GM21576 (cell line): ENCODE results near the gene AP1B1.
"Not testable (repeated sequence)": the region's sequence is repeated elsewhere in the genome, so short reads cannot be mapped to it uniquely, and the experiment has no call there.

ENCODE experiments used
- ATAC-seq: cut with Tn5 transposase; IDR thresholded peaks from one replicate; pipeline ENCODE4 v1.9.1; 2021; ENCODE audit warnings: mild to moderate bottlenecking, moderate library complexity; ENCODE audit not compliant: unreplicated experiment

AP1B1 gene

DNA sequence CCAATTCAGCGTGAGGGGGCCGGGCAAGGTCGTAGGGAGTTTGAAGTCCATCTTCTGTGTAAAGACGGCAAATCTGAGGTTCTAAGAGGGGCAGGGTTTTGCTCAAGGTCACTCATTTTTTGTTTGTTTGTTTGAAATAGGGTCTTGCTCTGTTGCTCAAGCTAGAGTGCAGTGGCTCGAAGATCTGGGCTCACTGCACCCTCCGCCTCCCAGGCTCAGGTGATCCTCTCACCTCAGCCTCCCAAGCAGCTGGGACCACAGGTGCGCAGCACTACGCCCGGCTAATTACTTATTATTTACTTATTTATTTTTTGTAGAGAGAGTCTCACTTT is 355 bp upstream of the AP1B1 start:
- no peak for ATAC-seq

DNA sequence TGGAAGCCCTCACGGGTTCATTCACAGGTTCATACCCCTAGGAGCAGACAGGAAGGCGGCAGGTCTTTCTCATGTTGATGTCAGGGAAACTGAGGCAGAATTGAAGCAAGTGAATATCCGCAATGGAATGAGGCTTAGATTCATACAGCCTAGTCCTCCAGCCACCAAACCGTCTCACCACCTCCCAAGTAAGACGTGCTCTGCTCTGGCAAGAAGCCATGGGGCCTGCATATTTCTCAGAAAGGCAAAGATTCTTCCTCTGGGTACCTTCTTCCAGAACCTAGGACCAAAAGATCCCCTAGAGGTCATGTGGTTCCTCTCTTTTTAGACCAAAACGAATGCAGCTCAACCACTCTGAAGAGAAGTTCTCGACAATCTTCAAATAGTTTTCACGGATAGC is 1.7 kb downstream of the AP1B1 start:
- no peak for ATAC-seq

DNA sequence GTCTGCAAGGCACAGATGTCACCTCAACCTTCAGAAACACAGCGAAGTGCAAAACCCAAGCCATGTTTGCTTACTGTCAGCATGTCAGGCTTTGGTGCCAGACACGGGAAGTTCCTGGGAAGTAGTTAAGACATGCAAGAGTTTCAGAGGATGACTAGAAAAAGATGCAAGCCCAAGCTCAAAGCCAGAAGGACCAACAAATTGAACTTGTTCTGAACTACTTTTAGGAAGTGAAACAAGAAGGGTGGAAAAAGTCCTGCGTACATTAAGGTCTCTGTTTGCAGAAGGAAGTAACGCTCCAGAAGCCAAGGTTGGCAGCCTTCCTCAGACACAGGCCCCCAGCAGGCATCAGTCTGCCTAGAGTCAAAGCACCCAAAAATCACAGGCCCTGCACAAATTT is 2.6 kb downstream of the AP1B1 start:
- peak; percentile 36 for ATAC-seq

DNA sequence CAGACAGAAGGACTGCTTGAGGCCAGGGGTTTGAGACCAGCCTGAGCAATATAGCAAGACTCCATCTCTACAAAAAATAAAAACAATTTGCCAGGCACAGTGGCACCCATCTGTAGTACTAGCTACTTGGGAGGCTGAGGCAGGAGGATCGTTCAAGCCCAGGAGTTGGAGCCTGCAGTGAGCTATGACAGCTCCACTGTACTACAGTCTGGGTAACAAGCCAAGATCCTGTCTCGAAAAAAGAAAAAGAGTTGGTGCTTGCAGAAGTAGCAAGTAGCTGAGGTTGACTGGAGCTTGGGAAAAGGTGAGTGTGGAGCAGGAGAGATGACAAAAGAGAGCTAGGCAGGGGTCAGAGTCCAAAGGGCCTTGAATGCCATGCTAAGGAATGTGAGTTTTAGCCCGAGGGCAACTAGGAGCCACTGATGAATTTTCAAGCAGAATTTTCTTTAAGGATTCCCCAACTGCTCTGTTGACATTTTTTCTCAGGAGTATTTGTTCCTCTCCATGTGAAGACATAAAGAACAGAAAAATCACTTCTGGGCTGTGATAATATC is 3.1 kb downstream of the AP1B1 start:
- no peak for ATAC-seq

GRCh38 chr22:29383740-29384139 is 4.6 kb downstream of the AP1B1 start:
- ATAC-seq, result no peak

GRCh38 chr22:29382580-29383302 is 5.6 kb downstream of the AP1B1 start:
- no peak for ATAC-seq

- no peak for ATAC-seq
These were observed 7.5 kb downstream of the AP1B1 start for GRCh38 chr22:29380856-29381255.

GRCh38 chr22:29380032-29380781 is 8.2 kb downstream of the AP1B1 start:
- ATAC-seq, result no peak

GRCh38 chr22:29379258-29379657 is 9.1 kb downstream of the AP1B1 start:
- no peak for ATAC-seq

DNA sequence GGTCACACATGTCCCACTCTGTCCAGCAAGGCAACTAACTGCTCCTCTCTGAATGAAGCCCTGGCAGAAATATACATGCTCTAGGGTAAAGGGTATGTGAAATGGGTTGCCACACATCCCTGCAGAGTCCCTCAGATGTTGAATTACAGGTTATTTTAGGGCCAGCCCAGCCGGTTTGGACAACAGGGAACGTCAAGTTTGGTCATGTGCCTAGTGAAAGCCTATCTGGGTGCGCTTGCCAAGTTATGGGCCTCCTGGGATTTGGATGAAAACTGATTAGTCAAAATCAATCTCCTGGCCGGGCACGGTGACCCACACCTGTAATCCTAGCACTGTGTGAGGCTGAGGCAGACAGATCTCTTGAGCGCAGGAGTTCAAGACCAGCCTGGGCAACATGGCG is 10.4 kb downstream of the AP1B1 start:
- ATAC-seq, result no peak

- not testable (repeated sequence) for ATAC-seq
These were observed 11.7 kb downstream of the AP1B1 start for GRCh38 chr22:29376705-29377104.

GRCh38 chr22:29375398-29376076 is 12.8 kb downstream of the AP1B1 start:
- ATAC-seq, result no peak

DNA sequence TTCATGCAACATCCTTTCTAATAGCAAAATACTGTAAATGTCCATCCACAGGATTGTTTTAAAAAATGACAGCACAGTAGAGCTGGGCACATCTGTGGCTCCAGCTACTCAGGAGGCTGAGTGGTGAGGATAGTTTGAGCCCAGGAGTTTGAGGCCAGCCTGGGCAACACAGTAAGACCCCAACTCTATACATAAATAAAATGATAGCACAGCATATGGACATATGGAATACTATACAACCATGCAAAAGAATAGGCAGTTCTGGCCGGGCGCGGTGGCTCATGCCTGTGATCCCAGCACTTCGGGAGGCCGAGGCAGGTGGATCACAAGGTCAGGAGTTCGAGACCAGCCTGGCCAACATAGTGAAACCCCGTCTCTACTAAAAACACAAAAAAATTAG is 13.6 kb downstream of the AP1B1 start:
- not testable (repeated sequence) for ATAC-seq

DNA sequence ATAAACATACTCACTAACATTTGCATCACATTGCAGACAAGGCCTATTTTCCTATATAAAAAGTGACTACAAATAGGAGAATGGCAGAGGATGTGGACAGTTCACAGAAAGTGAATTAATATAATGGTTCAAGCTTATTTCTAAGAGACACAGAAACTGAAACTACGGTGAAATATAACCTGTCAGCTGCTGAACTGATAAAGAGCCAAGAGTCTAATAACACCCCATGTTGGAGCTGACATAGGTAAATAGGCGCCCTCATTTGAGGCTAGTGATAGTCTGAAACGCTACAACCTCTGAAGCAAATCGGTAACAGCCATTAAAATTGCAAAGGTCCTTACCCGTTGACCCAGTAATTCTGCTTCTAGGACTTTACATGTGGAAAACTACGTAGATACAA is 14.0 kb downstream of the AP1B1 start:
- ATAC-seq, result no peak

DNA sequence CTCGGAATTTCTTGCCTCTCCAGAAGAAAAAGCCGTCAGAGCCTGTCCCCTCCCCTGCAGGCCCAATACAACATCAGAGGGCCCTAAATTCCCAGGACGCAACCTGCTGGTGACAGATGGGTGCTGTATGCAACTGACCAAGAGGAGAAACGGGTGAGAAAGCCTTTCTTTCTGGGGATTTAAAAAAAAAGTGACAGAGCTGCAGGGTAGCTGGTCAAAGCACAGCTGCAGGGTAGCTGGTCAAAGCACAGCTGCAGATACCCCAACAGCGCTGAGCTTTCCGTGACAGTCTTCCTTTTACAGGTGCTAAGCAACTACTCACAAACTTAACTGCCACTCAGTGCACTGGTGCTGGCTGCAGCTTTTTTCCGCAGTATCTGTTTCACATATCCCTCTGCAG is 17.8 kb downstream of the AP1B1 start:
- no peak for ATAC-seq

- ATAC-seq, result no peak
These were observed 18.9 kb downstream of the AP1B1 start for GRCh38 chr22:29369460-29369859.

DNA sequence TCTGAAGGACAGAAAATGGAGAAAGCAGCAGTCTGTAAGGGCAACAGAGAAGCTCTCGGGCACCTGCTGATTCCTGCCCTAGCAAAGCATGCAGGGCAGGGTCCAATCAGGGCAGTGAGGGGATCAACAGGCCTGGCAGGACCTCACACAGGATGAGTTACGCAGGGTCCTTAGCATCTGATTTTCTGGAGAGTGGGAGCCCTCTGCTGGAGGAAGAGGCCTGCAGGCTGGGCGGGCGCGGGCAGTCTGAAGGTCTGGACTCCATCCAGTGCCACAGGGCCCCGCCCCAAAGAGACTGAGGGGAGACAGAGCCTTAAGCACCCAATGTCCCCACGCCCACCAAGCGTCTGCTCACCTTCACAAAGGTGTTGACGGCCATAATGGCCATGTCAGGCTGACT is 28.9 kb downstream of the AP1B1 start:
- no peak for ATAC-seq

GRCh38 chr22:29357193-29357890 is 31.0 kb downstream of the AP1B1 start:
- ATAC-seq, result not testable (repeated sequence)

GRCh38 chr22:29353860-29354259 is 34.5 kb downstream of the AP1B1 start:
- no peak for ATAC-seq

DNA sequence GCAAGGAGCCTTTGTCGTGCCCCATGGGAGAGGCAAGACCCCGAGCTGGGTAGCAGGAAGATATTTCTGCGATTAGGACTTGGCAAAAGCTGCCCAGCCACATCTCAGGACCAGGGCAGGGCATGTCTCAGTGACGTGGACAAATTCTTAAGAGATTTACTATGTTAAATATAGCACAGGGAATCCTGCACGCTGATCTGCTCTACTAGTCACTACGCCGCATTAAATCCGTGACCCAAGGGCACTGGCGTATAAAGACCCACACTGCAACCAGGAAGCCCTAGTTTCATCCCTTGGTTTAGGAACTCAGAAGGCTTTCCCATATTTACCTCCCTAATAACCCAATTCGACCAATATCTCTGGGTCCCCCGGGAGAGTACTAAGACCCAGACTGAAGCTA is 35.1 kb downstream of the AP1B1 start:
- ATAC-seq, result no peak

DNA sequence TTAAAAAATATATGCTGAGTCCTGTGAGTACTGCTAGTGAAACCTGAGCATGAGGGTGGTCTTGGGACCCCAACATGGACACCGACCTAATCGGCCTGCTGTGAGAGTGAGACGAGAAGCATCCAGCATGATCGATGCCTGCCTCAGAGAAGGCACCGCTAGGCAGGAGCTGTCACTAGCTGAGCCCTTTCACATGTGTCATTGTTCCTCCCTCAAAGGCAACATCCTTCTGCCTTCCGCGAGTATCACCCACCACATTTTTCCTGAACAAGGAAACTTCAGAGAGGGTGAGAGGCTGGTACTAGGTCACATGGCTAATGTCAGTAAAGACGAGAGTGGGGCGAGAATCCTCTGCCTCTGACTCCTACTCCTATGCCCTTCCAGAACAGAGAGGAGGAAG is 35.6 kb downstream of the AP1B1 start:
- ATAC-seq, result no peak
